HG03064 (cell line): ENCODE measurements around the gene STARD3NL.
"Not testable (repeated sequence)": the region's sequence is repeated elsewhere in the genome, so short reads cannot be mapped to it uniquely, and the experiment has no call there.

Experiments
- ATAC-seq: cut with Tn5 transposase; IDR thresholded peaks from one replicate; pipeline ENCODE4 v1.9.1; 2021; ENCODE audit warnings: low read depth; ENCODE audit not compliant: unreplicated experiment

STARD3NL gene

GRCh38 chr7:38178004-38178694, at the start of gene STARD3NL:
Gene STARD3NL, plus strand, starts transcription at chr7:38178245. Its CDS starts 29,260 bp downstream, at chr7:38207505.
- peak; percentile 98 for ATAC-seq

GRCh38 chr7:38129162-38129561, 48.9 kb upstream of the STARD3NL start:
- no peak for ATAC-seq

- ATAC-seq = no peak
Measured at GRCh38 chr7:38129579-38129978, 48.5 kb upstream of the STARD3NL start.

- no peak for ATAC-seq
Measured at GRCh38 chr7:38138171-38138570, 39.9 kb upstream of the STARD3NL start.

GRCh38 chr7:38141187-38141586, 36.9 kb upstream of the STARD3NL start:
- no peak for ATAC-seq

GRCh38 chr7:38142736-38143135, 35.3 kb upstream of the STARD3NL start:
- ATAC-seq = peak; percentile 79

GRCh38 chr7:38147005-38147404, 31.0 kb upstream of the STARD3NL start:
- no peak for ATAC-seq

- ATAC-seq = no peak
Measured at GRCh38 chr7:38151556-38151955, 26.5 kb upstream of the STARD3NL start.

GRCh38 chr7:38153515-38153914, 24.5 kb upstream of the STARD3NL start:
- ATAC-seq = no peak

GRCh38 chr7:38154278-38154677, 23.8 kb upstream of the STARD3NL start:
- ATAC-seq = no peak

- ATAC-seq = no peak
Measured at GRCh38 chr7:38160003-38160571, 18.0 kb upstream of the STARD3NL start.

- ATAC-seq = no peak
Measured at GRCh38 chr7:38162036-38162435, 16.0 kb upstream of the STARD3NL start.

GRCh38 chr7:38163671-38164070, 14.4 kb upstream of the STARD3NL start:
- no peak for ATAC-seq

GRCh38 chr7:38168890-38169570, 9.0 kb upstream of the STARD3NL start:
- no peak for ATAC-seq

- no peak for ATAC-seq
Measured at GRCh38 chr7:38169847-38170246, 8.2 kb upstream of the STARD3NL start.

- peak; percentile 59 for ATAC-seq
Measured at GRCh38 chr7:38171623-38172391, 6.2 kb upstream of the STARD3NL start.

- not testable (repeated sequence) for ATAC-seq
Measured at GRCh38 chr7:38175547-38175946, 2.5 kb upstream of the STARD3NL start.

- no peak for ATAC-seq
Measured at GRCh38 chr7:38177621-38178003, 433 bp upstream of the STARD3NL start.

GRCh38 chr7:38178695-38179344, 775 bp downstream of the STARD3NL start:
- ATAC-seq = peak; percentile 22

- ATAC-seq = no peak
Measured at GRCh38 chr7:38179776-38180226, 1.8 kb downstream of the STARD3NL start.
